GM19397 (cell line): ENCODE results near the gene SMIM1.

Source experiments
- ATAC-seq: cut with Tn5 transposase; IDR thresholded peaks from one replicate; pipeline ENCODE4 v1.9.1; 2021; ENCODE audit warnings: mild to moderate bottlenecking, moderate library complexity; ENCODE audit not compliant: unreplicated experiment

The SMIM1 gene

DNA sequence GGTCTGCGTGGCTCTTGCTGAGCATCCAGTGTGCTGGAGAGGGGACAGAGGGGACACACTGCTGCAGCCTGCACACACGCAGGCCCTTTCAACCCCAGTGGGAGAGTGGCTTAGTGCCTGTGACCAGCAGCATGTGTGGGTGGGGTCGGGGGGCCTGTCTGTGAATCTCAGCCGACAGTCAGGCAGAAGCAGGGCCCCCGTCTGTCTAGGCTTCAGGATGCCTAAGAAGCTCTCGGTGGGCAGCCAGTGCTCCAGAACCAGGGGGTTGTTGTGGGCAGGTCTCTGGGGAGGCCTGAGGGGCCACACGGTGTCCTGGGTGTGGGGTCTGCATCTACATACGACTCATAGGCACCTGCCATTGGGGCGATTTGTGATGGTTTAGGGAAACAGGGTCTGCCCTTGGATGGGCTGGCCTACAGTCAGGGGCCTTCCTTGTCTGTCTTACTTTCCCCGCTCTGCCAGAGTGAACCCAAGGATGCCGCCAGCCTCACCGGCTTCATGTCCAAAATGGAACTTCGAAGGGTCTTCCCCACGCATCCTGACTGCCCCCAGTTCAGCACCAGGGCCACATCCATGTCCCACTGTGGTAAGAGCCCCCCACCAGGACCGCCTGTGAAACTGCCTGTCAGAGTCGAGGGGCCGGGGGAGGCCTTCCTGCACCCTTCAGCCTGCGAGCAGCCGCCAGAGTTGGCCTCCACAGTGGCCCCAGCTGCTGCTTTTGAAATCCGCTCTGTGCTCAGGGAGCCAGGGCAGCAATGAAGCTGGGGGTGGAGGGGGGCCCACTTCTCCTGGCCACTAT is 18.7 kb upstream of the SMIM1 start:
- ATAC-seq, result no peak

DNA sequence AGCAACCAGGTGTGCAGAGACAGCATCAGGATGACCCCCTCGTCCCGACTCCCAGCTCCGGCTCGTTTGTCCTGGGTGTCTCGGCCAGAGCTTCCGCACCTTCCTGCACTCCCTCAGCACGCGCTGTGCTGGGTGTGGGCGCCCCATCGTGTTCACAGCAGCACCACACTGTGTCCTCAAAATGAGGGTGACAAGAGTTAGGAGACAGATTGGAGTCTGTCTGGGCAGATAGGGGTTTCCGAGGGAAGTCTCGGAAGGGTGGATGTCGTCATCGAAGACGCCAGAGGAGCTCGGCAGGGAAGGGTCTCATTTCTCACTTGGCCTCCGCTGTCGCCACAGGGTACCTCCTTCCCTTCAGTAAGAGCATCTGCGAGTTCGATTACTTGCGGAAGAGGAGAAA is 16.2 kb upstream of the SMIM1 start:
- no peak for ATAC-seq

DNA sequence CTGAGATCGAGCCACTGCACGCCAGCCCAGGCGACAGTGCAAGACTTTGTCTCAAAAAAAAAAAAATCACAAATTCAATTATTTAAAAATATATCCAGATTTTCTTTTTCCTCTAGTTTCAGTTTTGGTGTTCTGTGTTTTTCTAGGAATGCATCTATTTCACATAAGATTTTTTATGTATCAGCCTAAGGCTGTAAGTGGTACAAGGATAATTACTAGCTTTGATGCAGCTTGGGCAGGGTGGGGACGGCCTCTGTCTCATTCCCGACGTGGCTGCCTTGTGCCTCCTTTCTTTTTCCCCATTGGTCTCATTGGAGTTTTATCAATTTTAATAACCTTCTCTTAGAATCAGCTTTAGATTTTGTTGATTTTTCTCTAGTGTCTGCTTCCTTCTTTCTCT is 13.4 kb upstream of the SMIM1 start:
- no peak for ATAC-seq

DNA sequence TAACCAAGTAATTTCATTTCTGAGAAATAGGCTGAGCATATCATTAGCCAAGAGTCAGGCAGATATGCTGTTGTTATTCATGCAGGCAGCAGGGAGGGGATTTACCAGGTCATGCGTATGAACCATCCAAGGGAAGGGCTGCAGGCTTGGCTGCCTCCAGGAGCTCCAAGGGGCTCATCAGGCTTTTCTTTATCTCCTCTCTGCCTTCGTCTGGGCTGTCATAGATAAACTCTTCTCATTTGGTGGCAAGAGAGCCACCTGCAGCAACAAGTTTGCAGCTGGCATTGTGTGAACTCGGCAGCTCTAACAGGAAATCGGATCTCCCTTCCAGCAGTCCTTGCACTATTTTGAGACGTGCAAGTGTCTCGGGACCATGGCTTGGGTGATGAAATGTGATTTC is 12.8 kb upstream of the SMIM1 start:
- ATAC-seq, result no peak

DNA sequence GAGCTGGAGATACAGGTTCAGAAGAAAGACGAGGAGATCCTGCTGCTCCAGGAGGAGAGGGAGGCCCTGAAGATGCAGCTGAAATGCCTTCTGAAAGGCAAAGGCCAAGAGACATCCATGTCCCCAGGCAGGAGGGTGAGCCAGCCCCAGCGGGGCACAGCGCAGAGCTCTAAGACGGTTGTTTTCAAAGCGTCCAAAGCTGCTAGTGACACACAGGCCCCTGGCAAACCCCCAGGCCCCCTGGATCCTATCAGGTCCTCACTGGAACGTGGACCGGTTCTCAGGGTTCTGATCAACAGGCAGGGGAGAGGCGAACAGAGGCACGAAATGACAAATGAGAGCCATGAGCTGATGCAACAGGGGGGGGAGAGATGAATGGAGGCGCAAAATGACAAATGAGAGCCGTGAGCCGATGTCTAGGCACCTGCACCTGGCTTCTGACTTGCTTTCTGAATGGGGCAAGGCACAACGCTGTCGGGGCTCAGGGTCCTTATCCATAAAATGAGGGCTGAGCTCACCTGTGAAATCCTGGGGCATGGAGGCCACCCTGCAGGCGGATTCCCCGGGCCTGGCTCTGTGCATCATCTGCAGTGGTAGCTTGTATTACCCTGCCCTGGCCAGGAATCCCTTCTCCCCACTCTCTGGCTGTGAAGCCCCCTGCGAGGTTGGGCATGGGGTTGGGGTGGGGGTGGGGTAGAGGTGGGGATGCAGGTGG is 11.1 kb upstream of the SMIM1 start:
- no peak for ATAC-seq

DNA sequence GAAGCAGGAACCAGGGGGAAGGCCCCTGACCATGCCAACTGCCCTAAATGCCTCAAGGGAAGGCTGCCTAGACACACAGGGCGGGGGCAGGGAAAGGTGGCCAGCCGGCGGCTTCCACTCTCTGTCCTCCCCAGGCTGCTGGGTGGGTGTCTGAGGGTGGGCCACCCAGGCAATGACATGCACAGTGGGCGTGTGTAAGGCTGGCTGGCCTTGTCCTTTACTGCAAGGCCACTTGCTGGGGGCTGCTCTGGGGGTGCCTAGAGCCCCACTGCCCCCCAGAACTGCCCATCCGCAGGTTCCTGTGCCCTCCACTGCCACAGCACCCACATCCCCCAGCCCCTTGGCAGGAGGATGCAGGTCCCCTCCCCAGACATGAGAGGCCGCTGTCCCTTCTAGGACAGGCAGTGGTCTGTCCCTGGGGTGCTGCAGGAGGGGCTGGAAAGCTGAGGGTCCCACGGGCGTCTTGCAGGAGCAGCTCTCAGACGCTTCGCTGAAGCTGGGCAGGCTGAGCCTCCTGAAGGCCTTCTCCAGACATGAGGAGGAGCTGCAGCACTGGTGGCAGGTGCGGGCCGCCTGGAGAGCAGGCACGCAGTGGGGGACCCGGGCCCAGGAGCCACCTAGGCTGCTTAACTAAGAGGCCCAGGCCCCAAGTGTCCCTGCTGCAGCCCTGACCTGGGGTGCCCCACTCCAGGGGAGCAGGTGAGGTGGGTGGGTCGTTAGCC is 10.2 kb upstream of the SMIM1 start:
- ATAC-seq, result no peak

DNA sequence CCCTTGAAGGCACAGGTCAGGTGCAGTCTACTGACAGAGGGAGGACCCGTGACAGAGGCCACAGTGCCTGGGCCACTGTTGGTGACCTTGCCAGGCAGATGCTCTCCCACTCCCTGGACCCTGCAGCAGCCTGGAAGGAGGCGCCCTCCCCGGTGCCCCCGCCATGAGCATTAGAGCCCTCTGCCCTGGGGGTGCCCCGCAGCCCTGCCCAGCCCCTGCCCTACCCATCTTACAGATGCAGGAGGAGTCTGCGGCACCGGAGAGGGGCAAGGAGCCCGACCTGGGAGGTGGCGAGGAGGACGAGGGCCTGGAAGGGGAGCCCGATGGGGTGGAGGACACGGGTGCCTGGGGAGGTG is 9.7 kb upstream of the SMIM1 start:
- ATAC-seq, result no peak

DNA sequence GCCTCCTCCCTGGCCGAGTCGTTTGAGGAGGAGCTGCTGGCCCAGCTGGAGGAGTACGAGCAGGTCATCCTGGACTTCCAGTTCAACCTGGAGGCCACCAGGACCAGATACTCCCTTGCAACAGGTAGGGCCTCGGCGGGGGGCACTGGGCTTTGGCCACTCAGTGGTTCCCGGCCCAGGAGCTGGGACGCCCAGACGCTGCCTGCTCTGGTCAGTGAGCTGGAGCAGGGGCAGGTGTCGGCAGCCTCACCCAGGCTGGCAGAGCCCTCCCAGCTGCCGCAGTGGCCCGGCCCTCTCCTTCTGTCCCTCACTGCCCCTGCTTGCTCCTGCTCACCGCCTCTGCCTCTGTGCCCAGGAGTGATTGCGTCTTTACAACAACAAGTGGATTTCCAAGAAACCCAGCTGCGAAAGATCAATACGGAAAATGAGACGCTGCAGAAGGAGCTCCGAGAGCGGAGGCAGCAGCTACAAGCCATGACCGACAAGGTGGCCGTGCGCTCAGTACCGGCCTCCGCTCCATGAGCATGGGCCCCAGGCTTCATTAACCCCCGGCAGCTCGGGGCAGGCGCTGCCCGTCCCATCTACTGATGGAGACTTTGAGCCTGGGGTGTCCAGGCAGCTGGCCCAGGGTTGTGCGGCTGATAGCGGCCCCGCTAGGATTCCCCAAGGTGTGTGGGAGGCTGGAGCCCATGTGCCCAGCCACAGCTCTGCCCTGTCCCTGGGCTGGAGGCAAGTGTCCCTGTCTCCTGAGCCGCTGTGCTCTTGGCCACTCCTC is 9.0 kb upstream of the SMIM1 start:
- no peak for ATAC-seq

DNA sequence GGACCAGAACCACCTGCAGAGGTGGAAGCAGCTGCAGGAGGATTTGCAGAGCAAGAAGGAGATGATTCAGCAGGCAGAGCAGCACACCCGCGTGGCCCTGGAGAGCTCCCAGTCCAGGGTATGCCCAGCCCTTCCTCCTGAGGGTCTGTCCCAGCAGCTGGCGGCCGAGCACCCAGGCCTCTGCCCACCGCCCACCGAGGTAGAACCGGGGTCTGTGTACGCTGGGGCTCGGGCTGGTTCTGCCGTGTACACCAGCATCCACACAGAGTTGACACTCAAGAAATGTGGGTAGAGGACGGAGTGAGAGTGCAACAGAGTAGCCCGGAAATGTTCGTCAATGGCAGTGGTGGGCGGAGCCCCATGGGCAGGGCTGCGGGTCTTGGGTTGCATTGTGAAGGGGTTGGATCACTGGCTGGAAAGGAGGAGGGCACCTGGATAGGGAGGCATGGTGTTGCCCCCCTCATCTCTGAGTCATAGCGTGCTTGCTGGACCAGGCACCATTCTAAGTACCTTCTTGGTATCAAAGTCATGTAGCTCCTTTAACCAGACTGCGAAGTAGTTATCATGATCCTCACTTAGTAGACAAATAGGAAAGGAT is 5.1 kb upstream of the SMIM1 start:
- no peak for ATAC-seq

DNA sequence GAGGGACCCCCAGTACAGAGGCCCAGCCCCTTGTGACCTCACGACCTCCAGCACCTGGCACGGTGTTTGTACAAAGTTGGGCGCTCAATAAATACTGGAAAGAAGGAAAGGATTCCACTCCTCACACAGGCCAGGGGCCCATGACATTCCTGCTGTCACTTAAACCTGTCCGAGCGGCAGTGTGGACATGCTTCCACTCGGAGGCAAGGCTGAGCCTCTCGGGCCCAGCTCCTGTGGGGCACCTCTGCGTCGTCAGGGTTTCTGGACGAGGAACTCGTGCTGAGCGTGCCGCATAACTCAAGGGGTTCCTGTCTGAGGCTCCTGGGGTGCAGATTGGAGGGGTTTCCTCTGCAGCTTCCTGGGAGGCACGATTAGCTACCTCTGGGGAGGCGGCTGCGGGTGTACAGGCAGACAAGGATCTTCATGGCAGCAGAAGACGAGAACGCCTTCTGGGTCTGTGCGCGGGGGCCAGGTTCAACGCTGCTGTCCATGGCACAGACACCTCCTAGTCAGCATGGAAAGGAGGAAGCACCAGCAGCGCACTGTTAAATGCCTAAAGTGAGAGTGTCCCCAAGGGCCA is 3.6 kb upstream of the SMIM1 start:
- no peak for ATAC-seq

DNA sequence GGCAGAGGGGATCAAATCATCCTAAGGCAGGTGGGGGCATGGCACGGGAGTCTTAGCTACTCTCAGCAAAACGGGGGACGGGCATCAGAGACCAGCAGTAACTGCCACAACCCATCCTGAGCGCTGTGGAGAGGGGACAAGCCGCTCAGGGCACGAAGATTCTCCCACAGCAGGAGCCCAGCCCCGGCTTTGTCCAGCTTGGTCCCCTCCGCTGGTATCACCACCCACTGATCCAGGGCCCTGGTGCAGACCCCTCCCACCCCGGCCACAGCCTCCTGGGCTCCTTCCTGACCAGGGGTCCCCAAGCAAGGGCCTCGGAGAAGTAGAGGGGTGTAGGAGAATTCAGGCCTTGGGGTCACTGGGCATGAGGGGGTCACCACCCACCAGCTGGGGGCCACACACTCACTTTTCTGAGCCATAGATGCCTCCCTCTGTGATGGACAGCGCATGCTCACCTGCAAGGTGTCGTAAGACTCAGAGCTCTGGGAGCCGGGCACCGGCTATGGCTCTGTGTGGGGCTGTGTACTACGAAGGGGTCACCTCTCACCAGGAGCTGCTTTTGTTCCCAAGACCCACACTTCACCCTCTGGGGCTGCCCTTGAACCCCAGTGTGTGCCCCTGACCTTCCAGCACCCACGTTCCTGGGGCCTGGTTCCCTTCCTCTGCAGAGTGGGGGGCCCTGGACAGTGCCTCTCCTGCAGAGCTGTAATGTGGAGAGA is 2.3 kb upstream of the SMIM1 start:
- ATAC-seq, result no peak

DNA sequence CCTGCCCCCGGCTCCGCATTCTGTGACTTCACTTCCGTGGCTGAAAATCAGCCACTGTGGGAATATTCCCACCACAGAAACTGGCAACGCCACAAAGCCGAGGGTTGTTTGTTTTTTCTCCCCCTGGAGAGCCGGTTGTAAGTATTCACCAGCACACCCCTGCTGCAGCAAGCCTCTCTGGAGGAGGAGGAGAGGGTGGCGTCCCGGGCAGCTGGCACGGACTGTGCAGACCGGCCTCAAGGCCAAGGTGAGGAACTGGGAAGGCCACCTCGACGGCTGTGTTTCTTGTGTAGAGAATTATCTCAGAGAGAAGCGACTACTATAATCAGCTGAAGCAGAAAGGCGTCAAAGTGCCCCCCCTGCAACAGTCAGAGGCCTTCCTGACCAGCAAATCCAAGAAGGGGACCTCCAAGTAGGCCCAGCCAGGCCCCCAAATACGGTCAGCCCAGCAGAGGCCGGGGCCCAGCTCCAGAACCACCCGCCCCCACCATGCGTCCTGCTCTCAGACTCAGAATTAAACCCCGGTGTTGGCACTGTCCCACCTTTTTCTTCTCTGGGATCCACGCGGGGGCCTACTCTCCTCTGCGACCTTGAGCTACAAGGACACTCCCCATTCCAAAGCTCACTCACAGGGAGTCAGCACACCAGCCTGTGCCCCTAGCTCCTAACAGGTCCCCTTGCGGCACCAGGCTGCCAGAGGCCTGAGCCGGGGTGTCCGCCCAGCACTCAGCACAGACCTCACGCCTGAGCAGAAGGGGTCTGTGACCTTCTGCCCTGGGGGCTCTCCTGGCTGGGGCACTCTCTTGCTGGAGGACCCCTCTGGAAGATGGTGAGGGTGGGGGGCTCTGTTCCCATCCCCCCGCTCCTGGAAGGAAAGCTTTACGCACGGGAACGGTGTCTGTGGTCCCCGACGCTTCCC is 1.2 kb upstream of the SMIM1 start:
- no peak for ATAC-seq

DNA sequence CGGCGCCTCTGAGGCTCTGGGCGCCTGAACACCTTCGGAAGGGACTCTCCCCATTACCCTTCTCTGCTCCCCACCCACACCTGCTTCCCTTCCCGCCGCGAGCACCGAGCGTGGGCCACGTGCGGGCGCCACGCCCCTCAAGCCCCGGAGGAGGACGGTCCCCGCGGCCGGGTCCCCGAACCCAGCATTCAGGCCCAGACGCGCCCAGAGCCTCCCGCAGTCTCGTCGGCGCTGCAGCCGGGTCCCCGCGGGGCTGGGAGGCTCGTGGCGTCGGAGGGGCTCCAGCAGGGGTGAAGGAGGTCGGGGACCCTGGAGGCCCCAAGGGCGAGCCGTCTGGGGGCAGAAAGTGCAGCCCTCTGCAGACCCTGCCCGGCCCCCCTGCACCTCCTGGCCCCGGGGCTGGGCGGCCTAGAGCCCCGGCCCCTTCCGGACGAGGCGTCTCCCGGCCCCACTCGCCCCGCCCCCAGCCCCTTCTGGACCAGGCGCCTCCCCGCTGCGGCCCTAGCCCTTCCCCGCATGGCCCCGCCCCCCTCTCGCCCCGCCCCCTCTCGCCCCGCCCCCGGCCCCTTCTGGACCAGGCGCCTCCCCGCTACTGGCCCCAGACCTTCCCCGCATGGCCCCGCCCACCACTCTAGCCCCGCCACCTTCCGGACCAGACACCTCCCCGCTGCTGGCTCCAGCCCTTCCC is 378 bp upstream of the SMIM1 start:
- ATAC-seq, result peak; percentile 70

DNA sequence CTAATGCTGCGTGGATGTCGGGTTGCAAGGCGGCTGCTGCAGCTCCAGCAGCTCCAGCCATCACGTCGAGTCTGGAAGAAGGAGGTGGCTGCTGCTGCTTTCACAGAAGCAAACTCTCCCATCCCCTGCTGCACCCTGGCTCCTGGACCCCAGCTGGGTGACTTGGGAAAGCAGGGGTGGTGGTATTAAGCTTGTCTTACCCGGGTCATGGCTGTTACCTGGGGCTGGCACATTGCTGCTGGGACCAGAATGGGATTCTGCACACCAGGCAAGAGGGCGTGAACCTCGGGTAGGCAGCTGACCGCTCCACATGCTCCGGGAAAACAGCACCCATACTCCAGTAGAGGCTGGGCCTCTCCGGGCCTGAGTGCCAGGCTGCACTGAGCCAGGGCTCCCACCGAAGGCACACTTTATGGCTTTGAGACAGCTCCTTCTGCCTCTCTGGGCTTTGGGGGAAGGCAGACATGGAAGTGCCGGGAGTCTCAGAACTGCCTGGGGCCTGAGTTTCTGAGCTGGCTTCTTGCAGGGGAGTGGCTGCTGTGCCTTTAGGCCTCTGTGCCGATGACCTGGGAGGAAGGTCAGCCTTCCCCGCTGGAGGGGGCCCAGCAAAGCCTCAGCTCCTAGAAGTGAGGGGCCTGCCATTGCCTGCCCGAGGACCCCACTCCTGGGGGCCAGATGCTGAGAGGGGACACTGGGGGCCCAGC is 1.2 kb downstream of the SMIM1 start:
- no peak for ATAC-seq

DNA sequence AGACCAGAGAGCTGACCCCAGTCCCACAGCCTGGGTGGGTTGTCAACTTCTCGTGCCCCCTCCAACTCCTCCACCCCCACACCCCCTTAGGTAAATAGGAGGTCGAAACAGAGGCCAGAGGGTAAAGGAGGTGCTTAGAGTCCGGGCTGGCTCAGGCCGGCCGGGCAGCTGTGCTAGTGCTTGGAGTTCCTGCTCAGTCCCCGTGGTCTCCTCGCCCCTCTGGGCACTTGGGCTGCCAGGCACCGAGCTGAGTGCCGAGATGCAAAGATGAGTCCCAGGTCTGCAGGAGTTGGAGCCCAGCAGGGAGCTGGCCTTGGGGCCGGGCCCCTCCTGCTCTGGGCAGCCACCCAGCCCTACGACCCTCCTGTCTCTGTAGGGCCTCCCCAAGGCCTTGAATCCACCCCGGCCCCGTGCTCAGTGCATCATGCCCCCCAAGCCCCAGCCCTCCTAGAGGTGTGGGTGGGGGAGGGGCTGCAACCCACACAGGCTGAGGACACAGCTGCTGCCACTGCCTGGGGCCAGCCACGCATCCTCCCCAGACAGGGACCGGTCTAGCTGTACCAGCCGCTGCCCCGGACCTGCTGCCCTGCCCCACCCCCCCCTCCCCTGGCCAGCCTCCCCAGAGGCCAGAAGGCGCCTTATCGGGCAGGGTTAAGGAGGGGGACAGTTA is 1.9 kb downstream of the SMIM1 start:
- ATAC-seq, result no peak

DNA sequence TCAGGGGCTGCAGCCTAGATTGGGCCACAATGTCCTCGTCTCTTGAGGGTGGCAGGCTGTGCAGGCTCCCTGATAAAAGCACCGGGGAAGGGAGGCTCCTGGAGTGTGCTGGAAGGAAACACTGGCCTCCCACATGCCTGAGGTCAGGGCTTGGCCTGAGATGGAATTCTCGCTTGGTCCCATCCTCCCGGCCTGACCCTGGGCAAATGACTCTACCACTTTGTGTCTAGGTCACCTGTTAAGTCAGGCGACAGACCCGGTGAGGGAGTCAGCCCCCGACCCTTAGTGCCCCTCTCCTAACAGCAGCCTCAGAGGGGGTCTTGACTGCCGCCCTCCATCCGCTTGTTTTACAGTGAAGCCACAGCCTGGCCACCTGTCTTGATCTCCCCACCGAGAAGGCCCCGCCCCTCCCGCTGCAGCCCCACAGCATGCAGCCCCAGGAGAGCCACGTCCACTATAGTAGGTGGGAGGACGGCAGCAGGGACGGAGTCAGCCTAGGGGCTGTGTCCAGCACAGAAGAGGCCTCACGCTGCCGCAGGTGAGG is 2.5 kb downstream of the SMIM1 start:
- no peak for ATAC-seq
